HFFc6 (cell line): Measurements from ENCODE around the gene IRF8. TPM values are rescaled to one million over a fixed set of nuclear protein-coding genes. Genes with fewer than 3 reads are reported as not detected.
"Not testable (repeated sequence)": the region's sequence is repeated elsewhere in the genome, so short reads cannot be mapped to it uniquely, and the experiment has no call there.

ENCODE experiments used
- DNase-seq: peaks from one replicate; pipeline ENCODE4 v3.0.0-alpha.2; 2018
- H3K27ac Mint-ChIP-seq: 2 replicates; pipeline ENCODE4 v1.8.0; 2020; ENCODE audit warnings: mild to moderate bottlenecking, mixed read lengths
- H3K27me3 Mint-ChIP-seq: 2 replicates; pipeline ENCODE4 v1.8.0; 2021; ENCODE audit warnings: mild to moderate bottlenecking, moderate library complexity, mixed read lengths; ENCODE audit not compliant: insufficient read depth
- H3K36me3 Mint-ChIP-seq: 2 replicates; pipeline ENCODE4 v1.8.0; 2021; ENCODE audit warnings: low read depth, mixed read lengths
- H3K4me1 Mint-ChIP-seq: 2 replicates; pipeline ENCODE4 v1.8.0; 2020; ENCODE audit warnings: low read depth, mixed read lengths
- H3K4me3 Mint-ChIP-seq: 2 replicates; pipeline ENCODE4 v1.8.0; 2020; ENCODE audit warnings: mild to moderate bottlenecking, moderate library complexity, mixed read lengths
- H3K9me3 Mint-ChIP-seq: 2 replicates; pipeline ENCODE4 v1.8.0; 2020; ENCODE audit warnings: mild to moderate bottlenecking, mixed read lengths
- CTCF ChIP-seq: fragments of 200-600 bp; sonication (generic); IDR thresholded peaks from 2 replicates; pipeline ENCODE4 v1.5.0; 2021; ENCODE audit warnings: antibody characterized with exemption, mild to moderate bottlenecking
- total RNA-seq, 6 experiments: library from RNA; stranded (reverse); fragmentation: NEBNext Ultra II Directional; extraction: Animal tissue kit (Norgen Biotek cat#: 25700); gene quantifications; 2 replicates in 1 of 6; 3 replicates in 5 of 6; pipeline ENCODE4 v1.2.3, GENCODE V29; 2021

IRF8 gene
- total RNA-seq, 6 experiments from 2014 or later: not detected

GRCh38 chr16:85905110-85906095 is 6.4 kb downstream of the IRF8 start:
- Mint-ChIP-seq H3K27me3 (peaks cover 62% of the 10 kb centered on the region), H3K27ac (no peak overlapping the region), H3K4me1 (no peaks in the 10 kb centered on the region), H3K4me3 (no peak overlapping the region), H3K9me3 (peaks cover 13% of the 10 kb centered on the region; the same call in 1 of the 2 replicates), H3K36me3 (no peaks in the 10 kb centered on the region; the same call in 1 of the 2 replicates)
- no peak for TF ChIP-seq CTCF
- DNase-seq: no peak

- Mint-ChIP-seq H3K27ac (no peak overlapping the region), H3K9me3 (peaks cover 13% of the 10 kb centered on the region; the same call in 1 of the 2 replicates), H3K36me3 (no peaks in the 10 kb centered on the region; the same call in 1 of the 2 replicates), H3K27me3 (peaks cover 61% of the 10 kb centered on the region), H3K4me1 (no peaks in the 10 kb centered on the region), H3K4me3 (no peak overlapping the region)
- TF ChIP-seq CTCF: no peak
- no peak for DNase-seq
These were observed 7.4 kb downstream of the IRF8 start for GRCh38 chr16:85906349-85906748.

- H3K4me3 Mint-ChIP-seq, DNase-seq, H3K27ac Mint-ChIP-seq, H3K36me3 Mint-ChIP-seq, H3K4me1 Mint-ChIP-seq: not testable (repeated sequence)
- peaks cover 13% of the 10 kb centered on the region; the same call in 1 of the 2 replicates for H3K9me3 Mint-ChIP-seq
- peaks cover 60% of the 10 kb centered on the region for H3K27me3 Mint-ChIP-seq
These were observed 8.3 kb downstream of the IRF8 start for GRCh38 chr16:85907231-85907630.

- Mint-ChIP-seq H3K4me3 (no peak overlapping the region), H3K4me1 (no peaks in the 10 kb centered on the region), H3K9me3 (peaks cover 13% of the 10 kb centered on the region; the same call in 1 of the 2 replicates), H3K27me3 (peaks cover 64% of the 10 kb centered on the region), H3K36me3 (no peaks in the 10 kb centered on the region; the same call in 1 of the 2 replicates), H3K27ac (no peak overlapping the region)
- DNase-seq: no peak
- no peak for TF ChIP-seq CTCF
These were observed 9.5 kb downstream of the IRF8 start for GRCh38 chr16:85908444-85908843.

- TF ChIP-seq CTCF: no peak
- peaks cover 61% of the 10 kb centered on the region for H3K27me3 Mint-ChIP-seq
- no peak overlapping the region for H3K27ac Mint-ChIP-seq
- no peaks in the 10 kb centered on the region for H3K4me1 Mint-ChIP-seq
- no peaks in the 10 kb centered on the region; the same call in 1 of the 2 replicates for H3K36me3 Mint-ChIP-seq
- no peak overlapping the region for H3K4me3 Mint-ChIP-seq
- peaks cover 13% of the 10 kb centered on the region; the same call in 1 of the 2 replicates for H3K9me3 Mint-ChIP-seq
- no peak for DNase-seq
These were observed 10.1 kb downstream of the IRF8 start for GRCh38 chr16:85908889-85909589.
